Measurements from ENCODE around the gene OTX1.

GRCh38 chr2:63034526-63034925 lies 16.1 kb upstream of the OTX1 start:
- TF ChIP-seq EP300 (IDR thresholded peaks at IDR 0.05) (no peak), CTCF (IDR thresholded peaks at IDR 0.05) (no peak), POLR2A (IDR thresholded peaks at IDR 0.05) (no peak), POLR2AphosphoS5 (IDR thresholded peaks at IDR 0.05) (no peak)

All from upper lobe of left lung (tissue), 4 donors.